HG02852 (cell line): ENCODE data around the gene USP2.

ENCODE experiments used
- ATAC-seq: cut with Tn5 transposase; IDR thresholded peaks from one replicate; pipeline ENCODE4 v1.9.1; 2021; ENCODE audit warnings: mild to moderate bottlenecking, moderate library complexity; ENCODE audit not compliant: unreplicated experiment

USP2 gene

GRCh38 chr11:119342362-119343130 is 38.9 kb downstream of the USP2 start:
- no peak for ATAC-seq

DNA sequence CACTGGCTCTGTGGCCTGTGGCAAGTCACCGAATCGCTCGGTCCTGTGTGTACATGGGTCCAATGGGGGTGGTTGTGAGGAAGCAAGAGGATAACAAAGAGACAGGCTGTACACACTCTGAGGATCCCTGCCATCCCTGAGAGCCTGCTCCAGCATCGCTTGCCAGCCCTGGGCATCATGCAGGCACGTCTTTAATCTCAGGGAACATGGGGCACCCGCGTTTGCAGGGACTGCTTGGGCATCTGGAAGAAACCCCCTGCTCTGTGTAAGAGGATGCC is 39.5 kb downstream of the USP2 start:
- ATAC-seq = no peak

DNA sequence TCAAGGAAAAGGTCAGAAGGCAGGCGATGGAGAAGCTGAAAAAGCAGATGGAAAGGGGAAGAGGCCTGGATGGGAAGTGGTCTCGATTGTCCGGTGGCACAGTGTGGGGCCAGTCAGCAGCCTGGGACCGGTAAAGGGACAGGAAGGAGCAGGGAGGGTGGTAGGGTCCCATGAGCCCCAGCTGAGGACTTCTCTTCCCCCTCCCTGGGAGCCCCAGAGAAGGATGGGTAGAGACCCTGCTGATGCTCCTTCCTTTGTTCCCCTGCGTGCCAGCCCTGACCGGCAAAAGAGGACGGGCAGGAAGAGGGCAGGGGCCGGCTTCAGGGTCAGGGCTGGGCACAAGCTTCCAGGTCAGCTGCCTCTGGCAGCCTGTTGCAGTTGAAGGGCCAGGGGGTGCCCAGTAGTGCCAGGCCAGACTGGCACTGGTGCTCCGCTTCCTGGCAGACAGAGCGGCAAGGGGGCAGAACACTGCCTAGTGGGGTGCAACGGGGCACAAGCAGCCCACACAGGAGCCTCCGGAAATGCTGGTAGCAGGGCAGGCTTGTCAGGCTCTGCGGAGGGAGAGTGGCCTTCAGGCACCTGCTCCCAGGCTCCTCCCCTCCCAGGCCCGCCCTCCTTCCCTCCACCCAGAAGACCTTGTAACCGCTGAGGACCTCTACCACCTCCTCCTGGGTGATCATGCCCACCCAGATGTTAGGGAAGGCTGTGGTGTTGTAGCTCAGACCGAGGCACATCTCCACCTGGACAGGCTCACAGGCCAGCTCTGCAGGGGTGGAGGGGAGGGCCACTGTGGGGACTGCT is 40.1 kb downstream of the USP2 start:
- no peak for ATAC-seq

- no peak for ATAC-seq
Observed at GRCh38 chr11:119340335-119341221, 40.9 kb downstream of the USP2 start, which contains the start of gene C1QTNF5. Gene C1QTNF5, minus strand, starts transcription at chr11:119340883. Its CDS starts 486 bp downstream, at chr11:119340397.

DNA sequence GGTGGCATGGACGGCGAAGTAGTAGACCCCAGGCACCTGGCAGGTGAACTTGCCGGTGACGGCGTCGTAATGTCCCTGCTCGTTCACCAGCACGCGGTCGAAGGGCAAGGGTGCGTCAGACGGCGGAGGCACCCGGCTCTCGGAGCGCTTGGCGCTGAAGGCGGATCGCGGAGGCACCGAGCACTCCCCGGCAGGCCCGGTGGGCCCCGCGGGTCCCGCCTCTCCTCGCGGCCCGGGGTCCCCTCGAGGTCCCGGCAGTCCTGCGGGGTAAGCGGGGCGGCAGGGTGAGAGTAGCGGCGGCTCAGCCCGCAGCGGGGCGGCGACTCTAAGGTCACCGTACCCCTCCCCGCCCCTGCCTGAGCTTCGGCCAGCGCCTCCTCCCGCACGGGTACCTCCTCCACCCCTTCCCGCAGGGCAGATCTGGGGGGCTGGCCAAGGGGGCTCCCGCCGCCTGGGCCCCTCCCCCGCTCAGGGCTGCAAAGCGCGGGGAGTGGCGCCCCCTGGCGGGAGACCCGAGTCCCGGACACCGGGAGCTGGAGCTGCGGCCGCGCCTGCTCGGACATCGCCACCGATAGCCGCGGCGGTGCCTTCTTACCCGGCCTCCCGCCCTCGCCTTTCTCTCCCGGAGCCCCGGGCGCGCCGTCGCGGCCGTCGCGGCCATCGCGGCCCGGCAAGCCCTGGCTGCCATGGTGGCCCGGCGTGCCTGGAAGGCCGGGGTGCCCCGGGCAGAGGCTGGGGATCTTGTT is 41.7 kb downstream of the USP2 start:
- ATAC-seq = no peak

DNA sequence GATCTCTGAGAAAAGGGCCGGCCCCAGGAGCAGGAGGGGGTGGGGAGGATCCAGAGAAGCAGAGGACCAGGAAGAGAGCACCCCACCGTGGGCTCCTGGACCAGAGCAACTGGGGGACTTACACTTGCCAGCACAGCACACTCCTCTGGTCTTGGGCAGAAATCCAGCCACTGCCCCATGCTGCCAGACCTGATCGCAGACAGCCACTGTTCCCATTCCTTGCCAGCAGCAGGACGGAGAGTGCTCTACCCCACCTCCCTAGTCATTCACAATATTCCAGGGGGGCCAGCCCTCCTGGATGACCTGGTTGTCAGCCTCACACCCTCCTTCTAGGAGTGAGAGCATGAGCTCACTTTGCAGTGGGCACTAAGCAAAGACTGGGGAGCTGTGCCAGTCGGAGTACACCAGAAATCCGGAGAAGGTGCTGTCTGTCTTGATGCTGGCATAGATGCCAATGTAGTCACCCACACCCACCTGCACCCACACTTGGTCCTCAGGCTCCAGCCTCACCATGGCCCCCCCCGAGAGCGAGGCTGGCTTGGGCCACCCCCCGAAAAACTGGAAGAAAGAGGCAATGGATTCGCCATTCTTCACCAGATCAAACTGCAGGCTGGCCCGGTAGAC is 42.4 kb downstream of the USP2 start:
- no peak for ATAC-seq

GRCh38 chr11:119338318-119338890 is 43.1 kb downstream of the USP2 start:
- ATAC-seq = no peak

DNA sequence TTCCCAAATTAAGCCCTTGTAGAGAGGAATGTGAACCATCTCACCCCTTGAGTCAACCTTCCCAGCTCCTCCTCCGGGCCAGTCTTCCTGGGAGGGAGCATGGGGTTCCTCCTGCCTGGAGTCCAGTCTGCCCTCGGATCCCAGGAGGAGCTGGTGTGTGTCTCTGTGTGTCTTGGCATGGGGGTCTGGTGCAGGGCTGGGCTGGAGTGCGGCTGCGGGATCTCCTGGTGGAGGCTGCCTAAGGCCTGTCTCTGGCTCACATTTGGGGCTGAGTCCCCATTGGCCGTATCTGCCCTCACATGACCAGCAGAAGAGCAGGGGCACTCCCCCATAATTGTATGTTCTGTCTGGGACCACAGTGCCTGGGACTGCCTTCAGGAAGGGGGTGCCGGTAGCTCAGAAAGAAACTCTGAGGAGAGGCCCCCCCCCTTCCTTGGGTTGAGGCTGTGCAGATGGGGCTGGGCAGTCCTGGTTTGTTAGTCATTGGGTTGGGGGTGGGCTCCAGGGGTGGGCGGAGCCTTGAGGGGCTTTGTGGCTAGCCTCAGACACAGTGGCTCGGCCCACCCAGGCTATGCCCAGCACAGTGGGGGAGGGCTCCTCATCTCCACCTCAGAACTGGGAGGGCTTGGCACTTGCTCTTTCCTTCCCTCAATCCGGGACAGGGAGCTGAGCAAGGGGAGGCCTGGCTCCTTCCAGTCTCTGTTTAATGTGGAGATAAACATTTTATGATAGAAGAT is 43.7 kb downstream of the USP2 start:
- ATAC-seq = no peak

GRCh38 chr11:119336744-119337469 is 44.6 kb downstream of the USP2 start:
- ATAC-seq = no peak

DNA sequence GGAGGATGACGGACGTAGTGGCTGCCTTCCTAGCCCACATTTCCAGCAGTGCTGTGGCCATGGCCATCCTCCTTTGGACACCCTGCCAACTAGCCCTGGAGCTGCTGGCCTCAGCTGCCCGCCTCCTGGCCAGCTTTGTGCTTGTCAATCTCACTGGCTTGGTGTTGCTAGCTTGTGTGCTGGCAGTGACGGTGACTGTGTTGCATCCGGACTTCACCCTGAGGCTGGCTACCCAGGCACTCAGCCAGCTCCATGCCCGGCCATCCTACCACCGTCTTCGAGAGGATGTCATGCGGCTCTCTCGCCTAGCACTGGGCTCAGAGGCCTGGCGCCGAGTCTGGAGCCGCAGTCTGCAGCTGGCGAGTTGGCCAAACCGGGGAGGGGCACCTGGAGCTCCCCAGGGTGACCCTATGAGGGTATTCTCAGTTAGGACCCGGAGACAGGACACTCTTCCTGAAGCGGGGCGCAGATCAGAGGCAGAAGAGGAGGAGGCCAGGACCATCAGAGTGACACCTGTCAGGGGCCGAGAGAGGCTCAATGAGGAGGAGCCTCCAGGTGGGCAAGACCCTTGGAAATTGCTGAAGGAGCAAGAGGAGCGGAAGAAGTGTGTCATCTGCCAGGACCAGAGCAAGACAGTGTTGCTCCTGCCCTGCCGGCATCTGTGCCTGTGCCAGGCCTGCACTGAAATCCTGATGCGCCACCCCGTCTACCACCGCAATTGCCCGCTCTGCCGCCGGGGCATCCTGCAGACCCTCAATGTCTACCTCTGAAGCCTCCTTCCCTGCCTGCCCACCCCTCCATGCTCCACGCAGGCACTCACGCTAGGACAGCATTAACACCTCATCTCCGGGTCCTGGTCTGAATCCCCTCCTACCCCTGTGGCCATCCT is 45.6 kb downstream of the USP2 start:
- ATAC-seq = no peak

GRCh38 chr11:119335091-119335654 is 46.3 kb downstream of the USP2 start:
- no peak for ATAC-seq

DNA sequence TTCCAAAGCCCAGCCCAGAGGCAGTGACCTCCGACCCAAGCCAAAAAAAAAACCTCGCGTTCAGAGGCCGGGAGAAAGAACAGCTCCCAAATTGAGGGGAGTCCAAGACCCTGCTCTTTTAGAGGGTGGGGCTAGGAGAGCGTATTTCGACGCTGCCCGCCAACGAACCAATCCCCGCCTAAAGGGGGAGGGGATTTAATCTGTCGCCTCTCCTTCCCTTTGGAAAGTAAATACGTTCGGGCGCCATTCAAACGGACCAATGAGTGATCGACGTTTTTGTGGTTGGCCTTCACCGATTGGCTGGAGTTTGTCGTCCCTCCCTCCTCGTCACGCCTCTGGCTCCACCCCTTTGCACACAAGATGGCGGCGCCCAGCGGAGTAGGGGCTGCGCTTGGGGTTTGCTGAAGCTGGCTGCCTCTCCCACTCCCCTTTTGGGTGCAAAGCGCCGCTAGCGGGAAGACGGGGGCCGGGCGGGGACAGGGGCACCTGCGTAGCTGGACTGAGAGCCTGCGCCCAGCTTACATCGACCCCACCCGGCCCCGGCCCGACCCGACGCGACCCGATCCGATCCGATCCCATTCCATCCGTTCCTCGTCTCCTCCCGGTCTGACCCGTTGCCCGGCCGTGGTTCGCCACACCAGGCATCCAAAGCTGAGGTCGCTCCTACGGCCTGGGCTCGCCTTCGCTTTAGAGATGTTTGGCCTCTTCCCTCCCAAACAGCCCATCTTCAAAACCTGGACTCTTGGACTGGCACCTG is 47.1 kb downstream of the USP2 start, which contains the start of gene RNF26:
TSS of gene RNF26 (plus strand) at position 354 of the 757 bp plus-strand sequence. CDS start 596 bp downstream, outside the sequence.
- ATAC-seq = peak; percentile 91

GRCh38 chr11:119332111-119332765 is 49.3 kb downstream of the USP2 start:
- no peak for ATAC-seq

- no peak for ATAC-seq
Observed at GRCh38 chr11:119330237-119330636, 51.3 kb downstream of the USP2 start.

DNA sequence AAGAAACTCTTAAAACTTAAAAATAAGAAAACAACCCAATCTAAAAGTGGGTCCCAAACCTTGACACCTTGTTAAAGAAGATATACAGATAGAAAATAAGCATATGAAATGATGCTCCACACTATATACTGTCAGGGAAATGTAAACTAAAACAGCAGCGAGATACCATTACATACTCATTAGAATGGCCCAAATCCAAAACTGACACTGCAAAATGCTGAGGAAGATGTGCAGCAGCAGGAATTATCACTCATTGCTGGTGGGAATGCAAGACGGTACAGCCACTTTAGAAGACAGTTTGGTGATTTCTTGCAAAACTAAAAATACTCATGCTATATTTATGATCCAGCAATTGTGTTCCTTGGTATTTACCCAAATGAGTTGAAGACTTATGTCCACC is 52.2 kb downstream of the USP2 start:
- no peak for ATAC-seq

DNA sequence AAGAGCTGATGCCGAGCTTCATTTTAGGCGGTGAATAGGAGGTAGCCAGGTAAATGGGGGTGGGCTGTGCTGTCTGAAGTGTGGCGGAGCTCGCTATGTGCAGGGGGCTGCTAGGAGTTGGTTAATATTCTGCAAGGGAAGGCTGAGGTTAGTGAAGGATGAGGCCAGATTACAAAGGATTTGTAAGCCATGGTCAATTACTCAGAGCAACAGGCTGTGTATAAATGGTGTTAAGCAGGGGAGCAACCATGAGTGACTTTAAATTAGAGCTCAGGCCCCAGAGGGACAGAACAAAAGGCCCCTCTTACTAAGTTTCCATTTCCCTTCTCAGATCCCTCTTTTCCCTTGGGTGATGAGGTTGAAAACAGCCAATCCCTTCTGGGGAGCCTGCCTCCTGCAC is 57.3 kb downstream of the USP2 start:
- ATAC-seq = no peak
